GM23248 (cell line): Measurements from ENCODE around the gene ABCC3. TPM values are rescaled to one million over a fixed set of nuclear protein-coding genes. Genes with fewer than 3 reads are reported as not detected.
A peak's percentile ranks its signal among the peaks of the same experiment; 100 is the strongest.

Experiments used
- DNase-seq: peaks from one replicate; pipeline ENCODE4 v3.0.0-alpha.2; 2015
- H2AFZ ChIP-seq: fragments of 200-600 bp; sonication (generic); 2 replicates; pipeline ENCODE4 v1.6.1; 2016; ENCODE audit warnings: antibody characterized with exemption
- H3F3A ChIP-seq: fragments of 200-600 bp; sonication (generic); 2 replicates; pipeline ENCODE4 v1.6.1; 2016; ENCODE audit warnings: mild to moderate bottlenecking, antibody characterized with exemption, mixed run types; ENCODE audit not compliant: insufficient read depth
- H3K27ac ChIP-seq: fragments of 200-600 bp; sonication (generic); 2 replicates; pipeline ENCODE4 v1.5.1; 2016; ENCODE audit warnings: mild to moderate bottlenecking
- H3K27me3 ChIP-seq: fragments of 200-600 bp; sonication (generic); replicated peaks from 2 replicates; pipeline ENCODE4 v1.6.1; 2016; ENCODE audit warnings: mild to moderate bottlenecking; ENCODE audit not compliant: insufficient read depth
- H3K36me3 ChIP-seq: fragments of 200-600 bp; sonication (generic); 2 replicates; pipeline ENCODE4 v1.6.1; 2016; ENCODE audit warnings: low read depth, mild to moderate bottlenecking
- H3K4me1 ChIP-seq: fragments of 200-600 bp; sonication (generic); 2 replicates; pipeline ENCODE4 v1.6.1; 2016; ENCODE audit warnings: mild to moderate bottlenecking; ENCODE audit not compliant: insufficient read depth
- H3K4me2 ChIP-seq: fragments of 200-600 bp; sonication (generic); one replicate; pipeline ENCODE4 v1.6.1; 2016; ENCODE audit warnings: mild to moderate bottlenecking; ENCODE audit not compliant: unreplicated experiment
- H3K4me3 ChIP-seq: fragments of 200-600 bp; sonication (generic); 2 replicates; pipeline ENCODE4 v1.5.1; 2016; ENCODE audit warnings: mild to moderate bottlenecking
- H3K79me2 ChIP-seq: fragments of 200-600 bp; sonication (generic); 2 replicates; pipeline ENCODE4 v1.6.1; 2016; ENCODE audit warnings: mild to moderate bottlenecking; ENCODE audit not compliant: insufficient read depth
- H3K9ac ChIP-seq: fragments of 200-600 bp; sonication (generic); 2 replicates; pipeline ENCODE4 v1.6.1; 2016; ENCODE audit warnings: mild to moderate bottlenecking
- H3K9me2 ChIP-seq: fragments of 200-600 bp; sonication (generic); 2 replicates; pipeline ENCODE4 v1.6.1; 2016; ENCODE audit warnings: mixed run types, mild to moderate bottlenecking, moderate library complexity; ENCODE audit not compliant: insufficient read depth
- H3K9me3 ChIP-seq: fragments of 200-600 bp; sonication (generic); one replicate; pipeline ENCODE4 v1.6.1; 2017; ENCODE audit warnings: low read depth
- H4K20me1 ChIP-seq: fragments of 200-600 bp; sonication (generic); 2 replicates; pipeline ENCODE4 v1.6.0; 2016; ENCODE audit not compliant: insufficient read depth
- EZH2 ChIP-seq: fragments of 200-600 bp; sonication (generic); IDR thresholded peaks from 2 replicates; pipeline ENCODE4 v1.6.1; 2018; ENCODE audit warnings: antibody characterized with exemption, mild to moderate bottlenecking; ENCODE audit not compliant: insufficient read depth, poor library complexity, severe bottlenecking
- EZH2phosphoT487 ChIP-seq: fragments of 200-600 bp; sonication (generic); IDR thresholded peaks from 2 replicates; pipeline ENCODE4 v1.6.1; 2018; ENCODE audit warnings: antibody characterized with exemption, moderate library complexity, mild to moderate bottlenecking, low read depth; ENCODE audit not compliant: insufficient read depth
- WGBS, 2 experiments: methylation state at CpG; one replicate each; pipeline ENCODE4 v1.1.6; 2015 to 2017; ENCODE audit warnings: low lambda C conversion rate in 2 of 2, low coverage in 1 of 2; ENCODE audit errors: missing lambda C conversion rate in 2 of 2; 5-methylcytosine and 5-hydroxymethylcytosine counted together
- in situ Hi-C: fragments of 300-500 bp; cut with MboI; formaldehyde crosslinking; loops from 2 replicates; pipeline ENCODE4 v1.15.0; 2020
- polyA plus RNA-seq: library from polyadenylated mRNA; unstranded; fragments of >200 nt; fragmentation: Nextera tagmentation; extraction: Ambion mirVana; gene quantifications from 2 replicates; pipeline ENCODE4 v1.2.1, GENCODE V29; 2016
- total RNA-seq: library from RNA; depleted of rRNA; stranded (reverse); fragments of >200 nt; shearing (Covaris generic); gene quantifications from 2 replicates; pipeline ENCODE4 v1.2.3, GENCODE V29; 2014

The ABCC3 gene
- total and polyA plus RNA-seq, 2 experiments from 2014 or later, result 32.0 to 38.5 TPM

GRCh38 chr17:50662632-50663225 lies 28.0 kb downstream of the ABCC3 start:
- Histone ChIP-seq H3K27me3 (no peaks in the 10 kb centered on the region), H3K36me3 (no peaks in the 10 kb centered on the region), H4K20me1 (no peaks in the 10 kb centered on the region), H3K4me3 (no peak overlapping the region), H3K4me2 (no peak overlapping the region), H2AFZ (no peak overlapping the region), H3K9me3 (no peaks in the 10 kb centered on the region), H3F3A (peaks cover 21% of the 10 kb centered on the region), H3K9ac (no peak overlapping the region), H3K9me2 (no peaks in the 10 kb centered on the region), H3K4me1 (peaks cover 35% of the 10 kb centered on the region), H3K27ac (peak overlapping the region; percentile 80; the same call in 1 of the 2 replicates), H3K79me2 (no peaks in the 10 kb centered on the region)
- DNase-seq, result no peak
- 95 to 98% methylated on average over 9 of the region's 9 CpGs for WGBS, 2 experiments
- TF ChIP-seq EZH2phosphoT487, result no peak
- TF ChIP-seq EZH2, result no peak
- in situ Hi-C loops, result no loop called here

- H3K36me3 ChIP-seq, result no peaks in the 10 kb centered on the region
- H4K20me1 ChIP-seq, result no peaks in the 10 kb centered on the region
- H3K4me3 ChIP-seq, result no peak overlapping the region
- H3K9me3 ChIP-seq, result no peaks in the 10 kb centered on the region
- no peak overlapping the region for H2AFZ ChIP-seq
- TF ChIP-seq EZH2phosphoT487 (no peak), EZH2 (no peak)
- DNase-seq, result no peak
- H3F3A ChIP-seq, result peaks cover 21% of the 10 kb centered on the region
- H3K9ac ChIP-seq, result no peak overlapping the region
- no peaks in the 10 kb centered on the region for H3K27me3 ChIP-seq
- no peaks in the 10 kb centered on the region for H3K79me2 ChIP-seq
- peaks cover 46% of the 10 kb centered on the region for H3K4me1 ChIP-seq
- no peak overlapping the region for H3K4me2 ChIP-seq
- in situ Hi-C loops, result no loop called here
- no peaks in the 10 kb centered on the region for H3K9me2 ChIP-seq
- no peak overlapping the region for H3K27ac ChIP-seq
- 95 to 96% methylated on average over 10 of the region's 10 CpGs for WGBS, 2 experiments
Measured at GRCh38 chr17:50663812-50664374, 29.2 kb downstream of the ABCC3 start.

- Histone ChIP-seq H3K4me2 (no peak overlapping the region), H2AFZ (no peak overlapping the region), H3K9ac (no peak overlapping the region), H3K4me3 (no peak overlapping the region), H3K27me3 (no peaks in the 10 kb centered on the region), H3K4me1 (peaks cover 39% of the 10 kb centered on the region), H3K9me3 (no peaks in the 10 kb centered on the region), H3F3A (peaks cover 20% of the 10 kb centered on the region), H4K20me1 (no peaks in the 10 kb centered on the region), H3K27ac (no peak overlapping the region), H3K79me2 (no peaks in the 10 kb centered on the region), H3K9me2 (no peaks in the 10 kb centered on the region), H3K36me3 (no peaks in the 10 kb centered on the region)
- whole genome bisulfite sequencing, 2 experiments, result 86 to 87% methylated on average over 12 of the region's 12 CpGs
- in situ Hi-C loops, result no loop called here
- TF ChIP-seq EZH2phosphoT487 (no peak), EZH2 (no peak)
- no peak for DNase-seq
Measured at GRCh38 chr17:50664788-50665458, 30.2 kb downstream of the ABCC3 start.

GRCh38 chr17:50665838-50666237 lies 31.2 kb downstream of the ABCC3 start:
- Histone ChIP-seq H3F3A (peaks cover 24% of the 10 kb centered on the region), H3K9me2 (no peaks in the 10 kb centered on the region), H3K79me2 (no peaks in the 10 kb centered on the region), H3K36me3 (no peaks in the 10 kb centered on the region), H3K9me3 (no peaks in the 10 kb centered on the region), H3K9ac (no peak overlapping the region), H2AFZ (no peak overlapping the region), H3K4me1 (peaks cover 37% of the 10 kb centered on the region), H3K4me2 (no peak overlapping the region), H3K4me3 (no peak overlapping the region), H3K27me3 (no peaks in the 10 kb centered on the region), H4K20me1 (no peaks in the 10 kb centered on the region), H3K27ac (no peak overlapping the region)
- TF ChIP-seq EZH2phosphoT487 (no peak), EZH2 (no peak)
- WGBS, 2 experiments, result 91 to 95% methylated on average over 5 of the region's 5 CpGs
- in situ Hi-C loops, result no loop called here
- DNase-seq, result no peak
